Activated CD8-positive, alpha-beta T cell treated with anti-CD3 and anti-CD28 coated beads, Interleukin-2, amount 10 ng/mL, durations not matched to agents 7 days and 5 days (primary cell): Measurements from ENCODE around the gene ROMO1. TPM values are rescaled to one million over a fixed set of nuclear protein-coding genes. Genes with fewer than 3 reads are reported as not detected.
A peak's percentile ranks its signal among the peaks of the same experiment; 100 is the strongest.

ENCODE experiments used
- ATAC-seq: fragments of 150-1000 bp; cut with Tn5 transposase; one replicate; pipeline ENCODE4 v1.10.0; 2021; ENCODE audit warnings: moderate library complexity
- CTCF ChIA-PET: fragments of 350-600 bp; sonication (Branson Sonifier 250); formaldehyde crosslinking; loops from one replicate; lab custom pipeline; 2021; ENCODE audit warnings: antibody characterized with exemption; lab: Charles Lee
- POLR2A ChIA-PET: fragments of 350-600 bp; sonication (Branson Sonifier 250); formaldehyde crosslinking; loops from one replicate; lab custom pipeline; 2021; ENCODE audit warnings: antibody characterized with exemption; lab: Charles Lee
- DNase-seq: peaks from one replicate; pipeline ENCODE4 v3.0.0-alpha.2; 2020
- H3K27ac Mint-ChIP-seq: one replicate; pipeline ENCODE4 v1.8.0; 2021; ENCODE audit warnings: mild to moderate bottlenecking, mixed read lengths
- H3K27me3 Mint-ChIP-seq: one replicate; pipeline ENCODE4 v1.8.0; 2021; ENCODE audit warnings: low read depth, mixed read lengths
- H3K36me3 Mint-ChIP-seq: one replicate; pipeline ENCODE4 v1.8.0; 2021; ENCODE audit warnings: low read depth, mixed read lengths
- H3K4me1 Mint-ChIP-seq: one replicate; pipeline ENCODE4 v1.8.0; 2021; ENCODE audit warnings: low read depth, mixed read lengths
- H3K4me3 Mint-ChIP-seq: one replicate; pipeline ENCODE4 v1.8.0; 2021; ENCODE audit warnings: mild to moderate bottlenecking, mixed read lengths
- H3K9me3 Mint-ChIP-seq: one replicate; pipeline ENCODE4 v1.8.0; 2022; ENCODE audit warnings: mixed read lengths; ENCODE audit not compliant: insufficient read depth
- total RNA-seq, 2 experiments: library from RNA; stranded (reverse); gene quantifications; one replicate each; pipeline ENCODE4 v1.2.3, GENCODE V29; 2021

Gene ROMO1
- total RNA-seq = 100 to 1,000 TPM; 134 to 143 TPM

- Mint-ChIP-seq H3K27me3 (no peaks in the 10 kb centered on the region), H3K4me1 (peaks cover 49% of the 10 kb centered on the region), H3K36me3 (peaks cover 63% of the 10 kb centered on the region), H3K4me3 (peak within 1 kb of the TSS; percentile 84), H3K9me3 (no peaks in the 10 kb centered on the region), H3K27ac (peak within 1 kb of the TSS; percentile 99)
- POLR2A ChIA-PET = interaction anchor here (0.5 to 4.4 kb wide), 14 partner anchors 9 to 255 kb away, joined by 3 to 36 read pairs (median 4); partner anchors contain the start of genes CEP250, CPNE1, RBM12 and RBM39
- CTCF ChIA-PET = interaction anchor here (0.6 to 2.7 kb wide), 9 partner anchors 11 to 254 kb away, joined by 3 to 13 read pairs (median 4); partner anchors contain the start of genes RBM39 and SCAND1
- ATAC-seq (peak; percentile 88), DNase-seq (peak; percentile 91)
Measured at GRCh38 chr20:35699127-35699956, at the start of gene ROMO1, which contains the start of gene NFS1. Gene ROMO1, plus strand, starts transcription at chr20:35699405. Its CDS starts 228 bp downstream, at chr20:35699633. Gene NFS1, minus strand, starts transcription at chr20:35699352. Its CDS starts 64 bp downstream, at chr20:35699288.

- ChIA-PET POLR2A (no interaction called here), CTCF (no interaction called here)
- H3K4me3 Mint-ChIP-seq = no peak overlapping the region
- no peak overlapping the region for H3K27ac Mint-ChIP-seq
- ATAC-seq = no peak
- H3K4me1 Mint-ChIP-seq = peaks cover 25% of the 10 kb centered on the region
- H3K9me3 Mint-ChIP-seq = no peaks in the 10 kb centered on the region
- DNase-seq = no peak
- H3K36me3 Mint-ChIP-seq = peaks cover 47% of the 10 kb centered on the region
- no peaks in the 10 kb centered on the region for H3K27me3 Mint-ChIP-seq
Measured at GRCh38 chr20:35650632-35651031, 48.6 kb upstream of the ROMO1 start.

- no peaks in the 10 kb centered on the region for H3K9me3 Mint-ChIP-seq
- H3K4me3 Mint-ChIP-seq = no peak overlapping the region
- H3K4me1 Mint-ChIP-seq = peaks cover 20% of the 10 kb centered on the region
- ATAC-seq (no peak), DNase-seq (no peak)
- ChIA-PET POLR2A (interaction anchor here (0.6 kb wide), 1 partner anchor 12 kb away, joined by 5 read pairs; no protein-coding TSS in a partner anchor), CTCF (no interaction called here)
- peaks cover 50% of the 10 kb centered on the region for H3K36me3 Mint-ChIP-seq
- no peak overlapping the region for H3K27ac Mint-ChIP-seq
- H3K27me3 Mint-ChIP-seq = no peaks in the 10 kb centered on the region
Measured at GRCh38 chr20:35651958-35652357, 47.2 kb upstream of the ROMO1 start.

GRCh38 chr20:35652641-35653429, 46.4 kb upstream of the ROMO1 start:
- no peaks in the 10 kb centered on the region for H3K27me3 Mint-ChIP-seq
- peaks cover 23% of the 10 kb centered on the region for H3K4me1 Mint-ChIP-seq
- POLR2A ChIA-PET = no interaction called here
- ATAC-seq = no peak
- no peak overlapping the region for H3K4me3 Mint-ChIP-seq
- CTCF ChIA-PET = interaction anchor here (1.2 kb wide), 1 partner anchor 52 kb away, joined by 3 read pairs; no protein-coding TSS in a partner anchor
- no peaks in the 10 kb centered on the region for H3K9me3 Mint-ChIP-seq
- peaks cover 52% of the 10 kb centered on the region for H3K36me3 Mint-ChIP-seq
- DNase-seq = no peak
- no peak overlapping the region for H3K27ac Mint-ChIP-seq

GRCh38 chr20:35653430-35653734, 45.8 kb upstream of the ROMO1 start:
- H3K36me3 Mint-ChIP-seq = peaks cover 50% of the 10 kb centered on the region
- no peak for DNase-seq
- ATAC-seq = no peak
- no peak overlapping the region for H3K4me3 Mint-ChIP-seq
- peaks cover 26% of the 10 kb centered on the region for H3K4me1 Mint-ChIP-seq
- no peaks in the 10 kb centered on the region for H3K9me3 Mint-ChIP-seq
- no peak overlapping the region for H3K27ac Mint-ChIP-seq
- CTCF ChIA-PET = interaction anchor here (1.1 to 1.2 kb wide), 2 partner anchors 11 to 52 kb away, joined by 3 to 4 read pairs; partner anchors contain the start of genes CPNE1 and RBM12
- POLR2A ChIA-PET = interaction anchor here (1.3 kb wide), 1 partner anchor 11 kb away, joined by 8 read pairs; the partner anchor contains the start of genes CPNE1 and RBM12
- no peaks in the 10 kb centered on the region for H3K27me3 Mint-ChIP-seq

GRCh38 chr20:35653893-35654292, 45.3 kb upstream of the ROMO1 start:
- H3K27ac Mint-ChIP-seq = no peak overlapping the region
- H3K36me3 Mint-ChIP-seq = peaks cover 47% of the 10 kb centered on the region
- CTCF ChIA-PET = interaction anchor here (1.0 to 1.1 kb wide), 2 partner anchors 10 to 194 kb away, joined by 3 to 4 read pairs; partner anchors contain the start of genes CPNE1 and RBM12
- H3K9me3 Mint-ChIP-seq = no peaks in the 10 kb centered on the region
- H3K4me3 Mint-ChIP-seq = no peak overlapping the region
- H3K4me1 Mint-ChIP-seq = peaks cover 27% of the 10 kb centered on the region
- POLR2A ChIA-PET = interaction anchor here (0.7 to 1.3 kb wide), 2 partner anchors 10 to 46 kb away, joined by 3 to 8 read pairs; partner anchors contain the start of genes CPNE1, RBM12 and ROMO1
- ATAC-seq (no peak), DNase-seq (no peak)
- H3K27me3 Mint-ChIP-seq = no peaks in the 10 kb centered on the region

GRCh38 chr20:35654415-35654814, 44.8 kb upstream of the ROMO1 start:
- ChIA-PET POLR2A (interaction anchor here (1.3 kb wide), 1 partner anchor 10 kb away, joined by 8 read pairs; the partner anchor contains the start of genes CPNE1 and RBM12), CTCF (interaction anchor here (1.0 to 1.1 kb wide), 2 partner anchors 10 to 195 kb away, joined by 3 to 4 read pairs; partner anchors contain the start of genes CPNE1 and RBM12)
- no peak for DNase-seq
- no peak for ATAC-seq
- H3K9me3 Mint-ChIP-seq = no peaks in the 10 kb centered on the region
- H3K36me3 Mint-ChIP-seq = peaks cover 45% of the 10 kb centered on the region
- no peak overlapping the region for H3K4me3 Mint-ChIP-seq
- no peak overlapping the region for H3K27ac Mint-ChIP-seq
- peaks cover 32% of the 10 kb centered on the region for H3K4me1 Mint-ChIP-seq
- H3K27me3 Mint-ChIP-seq = no peaks in the 10 kb centered on the region

GRCh38 chr20:35657271-35657670, 41.9 kb upstream of the ROMO1 start:
- no peak for DNase-seq
- no peak for ATAC-seq
- Mint-ChIP-seq H3K36me3 (peaks cover 34% of the 10 kb centered on the region), H3K27me3 (no peaks in the 10 kb centered on the region), H3K9me3 (no peaks in the 10 kb centered on the region), H3K4me1 (peaks cover 52% of the 10 kb centered on the region), H3K27ac (peak overlapping the region; percentile 4), H3K4me3 (no peak overlapping the region)
- ChIA-PET POLR2A (no interaction called here), CTCF (interaction anchor here (0.8 to 2.0 kb wide), 4 partner anchors 11 to 297 kb away, joined by 3 to 5 read pairs (median 4); partner anchors contain the start of gene SCAND1)

- ATAC-seq (no peak), DNase-seq (no peak)
- ChIA-PET CTCF (interaction anchor here (0.6 to 5.3 kb wide), 10 partner anchors 12 to 293 kb away, joined by 3 to 29 read pairs (median 4); partner anchors contain the start of genes SCAND1 and SPAG4), POLR2A (interaction anchor here (0.6 to 1.6 kb wide), 3 partner anchors 16 to 200 kb away, joined by 3 to 11 read pairs (median 5); partner anchors contain the start of gene RBM39)
- Mint-ChIP-seq H3K4me3 (peak overlapping the region; percentile 96), H3K9me3 (no peaks in the 10 kb centered on the region), H3K36me3 (peaks cover 55% of the 10 kb centered on the region), H3K27ac (peak overlapping the region; percentile 70), H3K27me3 (no peaks in the 10 kb centered on the region), H3K4me1 (peaks cover 63% of the 10 kb centered on the region)
Measured at GRCh38 chr20:35660122-35660937, 38.9 kb upstream of the ROMO1 start.

GRCh38 chr20:35661053-35661452, 38.2 kb upstream of the ROMO1 start:
- ChIA-PET POLR2A (interaction anchor here (0.8 to 4.6 kb wide), 5 partner anchors 30 to 293 kb away, joined by 3 to 34 read pairs (median 3); partner anchors contain the start of genes RBM39 and SCAND1), CTCF (interaction anchor here (1.0 to 5.3 kb wide), 8 partner anchors 13 to 292 kb away, joined by 3 to 29 read pairs (median 4); partner anchors contain the start of genes SCAND1 and SPAG4)
- no peaks in the 10 kb centered on the region for H3K27me3 Mint-ChIP-seq
- H3K4me1 Mint-ChIP-seq = peaks cover 63% of the 10 kb centered on the region
- peaks cover 53% of the 10 kb centered on the region for H3K36me3 Mint-ChIP-seq
- no peak overlapping the region for H3K27ac Mint-ChIP-seq
- no peak for DNase-seq
- no peaks in the 10 kb centered on the region for H3K9me3 Mint-ChIP-seq
- H3K4me3 Mint-ChIP-seq = peak overlapping the region; percentile 96
- ATAC-seq = peak; percentile 11
